PC-3 (cell line): ENCODE data around the gene ARRB1. TPM values are rescaled to one million over a fixed set of nuclear protein-coding genes. Genes with fewer than 3 reads are reported as not detected.

Experiments
- ATAC-seq: fragments of 200-7000 bp; cut with Tn5 transposase; 2 replicates; pipeline ENCODE4 v1.9.1; 2020; ENCODE audit warnings: mild to moderate bottlenecking, moderate library complexity
- BruUV-seq: library from RNA; stranded (reverse); fragments of 400-500 nt; replicated peaks from 2 replicates; lab custom pipeline; 2021; lab: Mats Ljungman, UMichigan
- CTCF ChIA-PET: fragments of 300-600 bp; sonication (Branson Sonifier 250); formaldehyde crosslinking; loops from one replicate; lab custom pipeline; 2022; ENCODE audit warnings: antibody characterized with exemption; lab: Charles Lee
- POLR2A ChIA-PET: fragments of 300-600 bp; sonication (Branson Sonifier 250); formaldehyde crosslinking; loops from one replicate; lab custom pipeline; 2022; ENCODE audit warnings: antibody characterized with exemption; ENCODE audit not compliant: unreplicated experiment; lab: Charles Lee
- DNase-seq: peaks from one replicate; pipeline ENCODE4 v3.0.0-alpha.2; 2015
- H2AFZ ChIP-seq: fragments of 300-600 bp; sonication (generic); 2 replicates; pipeline ENCODE4 v1.6.0; 2016; ENCODE audit warnings: antibody characterized with exemption, low read length
- H3F3A ChIP-seq: fragments of 300-600 bp; sonication (generic); one replicate; pipeline ENCODE4 v1.6.0; 2017; ENCODE audit warnings: antibody characterized with exemption, low read length, control low read depth, mild to moderate bottlenecking; ENCODE audit not compliant: unreplicated experiment
- H3K27ac ChIP-seq: fragments of 300-600 bp; sonication (generic); 2 replicates; pipeline ENCODE4 v1.5.1; 2016; ENCODE audit warnings: mild to moderate bottlenecking, low read length
- H3K27me3 ChIP-seq: fragments of 300-600 bp; sonication (generic); 2 replicates; pipeline ENCODE4 v1.6.1; 2016; ENCODE audit warnings: low read length, mixed read lengths
- H3K36me3 ChIP-seq: fragments of 300-600 bp; sonication (generic); 2 replicates; pipeline ENCODE4 v1.6.1; 2016; ENCODE audit warnings: low read depth, mixed run types, low read length, mixed read lengths
- H3K4me1 ChIP-seq: fragments of 300-600 bp; sonication (generic); 2 replicates; pipeline ENCODE4 v1.5.1; 2016; ENCODE audit warnings: low read length; ENCODE audit not compliant: insufficient read depth
- H3K4me2 ChIP-seq: fragments of 300-600 bp; sonication (generic); 2 replicates; pipeline ENCODE4 v1.6.0; 2016; ENCODE audit warnings: low read length
- H3K4me3 ChIP-seq: fragments of 300-600 bp; sonication (generic); 2 replicates; pipeline ENCODE4 v1.5.1; 2016; ENCODE audit warnings: mild to moderate bottlenecking, low read length, mixed read lengths
- H3K79me2 ChIP-seq: fragments of 300-600 bp; sonication (generic); 2 replicates; pipeline ENCODE4 v1.6.1; 2017; ENCODE audit warnings: low read length, mixed read lengths
- H3K9ac ChIP-seq: fragments of 300-600 bp; sonication (generic); 2 replicates; pipeline ENCODE4 v1.6.0; 2016; ENCODE audit warnings: mild to moderate bottlenecking, low read length
- H3K9me2 ChIP-seq: fragments of 300-600 bp; sonication (generic); replicated peaks from 2 replicates; pipeline ENCODE4 v1.6.1; 2016; ENCODE audit warnings: mixed run types, low read length, mixed read lengths
- H3K9me3 ChIP-seq: fragments of 300-600 bp; sonication (generic); 2 replicates; pipeline ENCODE4 v1.6.1; 2016; ENCODE audit warnings: low read length, mixed read lengths
- H4K20me1 ChIP-seq: fragments of 300-600 bp; sonication (generic); 2 replicates; pipeline ENCODE4 v1.6.1; 2016; ENCODE audit warnings: low read length, mixed read lengths
- EZH2 ChIP-seq: fragments of 300-600 bp; sonication (generic); IDR thresholded peaks from one replicate; pipeline ENCODE4 v1.6.1; 2017; ENCODE audit warnings: antibody characterized with exemption, mild to moderate bottlenecking, low read length; ENCODE audit not compliant: unreplicated experiment
- EZH2phosphoT487 ChIP-seq: fragments of 300-600 bp; sonication (generic); IDR thresholded peaks from 2 replicates; pipeline ENCODE4 v1.6.1; 2018; ENCODE audit warnings: mild to moderate bottlenecking, antibody characterized with exemption, low read length, borderline replicate concordance
- intact Hi-C: fragments of 100-400 bp; cut with micrococcal nuclease; formaldehyde crosslinking; loops from 2 replicates; pipeline ENCODE4 v1.9.0; 2023
- total RNA-seq: library from RNA; depleted of rRNA; stranded (reverse); fragments of >200 nt; gene quantifications from 2 replicates; pipeline ENCODE4 v1.2.3, GENCODE V29; 2014
- TF ChIP-seq, protein P1 (sequence below): fragments of 300-600 bp; sonication (generic); conservative IDR thresholded peaks from 2 replicates; pipeline ENCODE4 v1.5.1; 2017; ENCODE audit warnings: antibody characterized with exemption, low read depth, mild to moderate bottlenecking, low read length

The ARRB1 gene
- total RNA-seq, 1 experiment from 2014 or later = 19.1 TPM

- Histone ChIP-seq H4K20me1 (no peaks in the 10 kb centered on the region), H3K9me2 (no peaks in the 10 kb centered on the region), H2AFZ (no peak overlapping the region), H3K79me2 (no peaks in the 10 kb centered on the region), H3K4me3 (no peak overlapping the region), H3K36me3 (no peaks in the 10 kb centered on the region; the same call in 1 of the 2 replicates), H3K27me3 (peaks cover 21% of the 10 kb centered on the region), H3K4me1 (no peaks in the 10 kb centered on the region), H3K9ac (no peak overlapping the region), H3K9me3 (no peaks in the 10 kb centered on the region), H3F3A (no peaks in the 10 kb centered on the region), H3K27ac (no peak overlapping the region), H3K4me2 (no peak overlapping the region)
- TF ChIP-seq EZH2phosphoT487 = no peak
- no peak for TF ChIP-seq EZH2
- TF ChIP-seq, protein P1, sequence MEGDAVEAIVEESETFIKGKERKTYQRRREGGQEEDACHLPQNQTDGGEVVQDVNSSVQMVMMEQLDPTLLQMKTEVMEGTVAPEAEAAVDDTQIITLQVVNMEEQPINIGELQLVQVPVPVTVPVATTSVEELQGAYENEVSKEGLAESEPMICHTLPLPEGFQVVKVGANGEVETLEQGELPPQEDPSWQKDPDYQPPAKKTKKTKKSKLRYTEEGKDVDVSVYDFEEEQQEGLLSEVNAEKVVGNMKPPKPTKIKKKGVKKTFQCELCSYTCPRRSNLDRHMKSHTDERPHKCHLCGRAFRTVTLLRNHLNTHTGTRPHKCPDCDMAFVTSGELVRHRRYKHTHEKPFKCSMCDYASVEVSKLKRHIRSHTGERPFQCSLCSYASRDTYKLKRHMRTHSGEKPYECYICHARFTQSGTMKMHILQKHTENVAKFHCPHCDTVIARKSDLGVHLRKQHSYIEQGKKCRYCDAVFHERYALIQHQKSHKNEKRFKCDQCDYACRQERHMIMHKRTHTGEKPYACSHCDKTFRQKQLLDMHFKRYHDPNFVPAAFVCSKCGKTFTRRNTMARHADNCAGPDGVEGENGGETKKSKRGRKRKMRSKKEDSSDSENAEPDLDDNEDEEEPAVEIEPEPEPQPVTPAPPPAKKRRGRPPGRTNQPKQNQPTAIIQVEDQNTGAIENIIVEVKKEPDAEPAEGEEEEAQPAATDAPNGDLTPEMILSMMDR = no peak
- DNase-seq (no peak), ATAC-seq (no peak)
- ChIA-PET CTCF (interaction anchor here (0.6 to 1.3 kb wide), 2 partner anchors 227 to 319 kb away, joined by 3 read pairs; no protein-coding TSS in a partner anchor), POLR2A (no interaction called here)
- no TSS peak for BruUV-seq
- intact Hi-C loops = no loop called here
Observed at GRCh38 chr11:75249704-75250103, 101.8 kb downstream of the ARRB1 start.

- Histone ChIP-seq H3K27ac (no peak overlapping the region), H3K9ac (no peak overlapping the region), H3K9me2 (no peaks in the 10 kb centered on the region), H3K4me3 (no peak overlapping the region), H3K9me3 (no peaks in the 10 kb centered on the region), H4K20me1 (no peaks in the 10 kb centered on the region), H3K4me1 (no peaks in the 10 kb centered on the region), H3F3A (no peaks in the 10 kb centered on the region), H3K4me2 (no peak overlapping the region), H2AFZ (no peak overlapping the region), H3K36me3 (no peaks in the 10 kb centered on the region; the same call in 1 of the 2 replicates), H3K27me3 (peaks cover 21% of the 10 kb centered on the region), H3K79me2 (no peaks in the 10 kb centered on the region)
- POLR2A ChIA-PET = no interaction called here
- DNase-seq (no peak), ATAC-seq (no peak)
- intact Hi-C loops = loop anchor here (1.0 kb wide), 4 partner anchors 105 to 320 kb away; no protein-coding TSS in a partner anchor
- no TSS peak for BruUV-seq
- TF ChIP-seq EZH2phosphoT487 = no peak
- TF ChIP-seq, protein P1 = no peak; the same call in 1 of the 2 replicates
- CTCF ChIA-PET = interaction anchor here (0.5 to 1.6 kb wide), 15 partner anchors 22 to 638 kb away, joined by 3 to 24 read pairs (median 5); partner anchors contain the start of genes NEU3, SPCS2 and XRRA1
Observed at GRCh38 chr11:75248924-75249256, 102.6 kb downstream of the ARRB1 start.

- Histone ChIP-seq H3K4me1 (peaks cover 4% of the 10 kb centered on the region; the same call in 1 of the 2 replicates), H3F3A (no peaks in the 10 kb centered on the region), H3K4me2 (no peak overlapping the region), H3K27me3 (peaks cover 34% of the 10 kb centered on the region), H3K9me2 (no peaks in the 10 kb centered on the region), H3K36me3 (no peaks in the 10 kb centered on the region; the same call in 1 of the 2 replicates), H3K4me3 (no peak overlapping the region), H2AFZ (no peak overlapping the region), H3K9ac (no peak overlapping the region), H4K20me1 (no peaks in the 10 kb centered on the region), H3K27ac (no peak overlapping the region), H3K9me3 (no peaks in the 10 kb centered on the region), H3K79me2 (no peaks in the 10 kb centered on the region)
- CTCF ChIA-PET = interaction anchor here (0.8 kb wide), 1 partner anchor 104 kb away, joined by 8 read pairs; no protein-coding TSS in a partner anchor
- POLR2A ChIA-PET = no interaction called here
- DNase-seq (no peak), ATAC-seq (no peak)
- intact Hi-C loops = no loop called here
- TF ChIP-seq, protein P1 = no peak
- no peak for TF ChIP-seq EZH2phosphoT487
- no TSS peak for BruUV-seq
Observed at GRCh38 chr11:75246671-75247350, 104.7 kb downstream of the ARRB1 start.
